ENCODE data around the gene AK1. TPM values are rescaled to one million over a fixed set of nuclear protein-coding genes. Genes with fewer than 3 reads are reported as not detected.

AK1 gene
- total RNA-seq, 1 experiment from 2014 or later: 61.1 TPM

DNA sequence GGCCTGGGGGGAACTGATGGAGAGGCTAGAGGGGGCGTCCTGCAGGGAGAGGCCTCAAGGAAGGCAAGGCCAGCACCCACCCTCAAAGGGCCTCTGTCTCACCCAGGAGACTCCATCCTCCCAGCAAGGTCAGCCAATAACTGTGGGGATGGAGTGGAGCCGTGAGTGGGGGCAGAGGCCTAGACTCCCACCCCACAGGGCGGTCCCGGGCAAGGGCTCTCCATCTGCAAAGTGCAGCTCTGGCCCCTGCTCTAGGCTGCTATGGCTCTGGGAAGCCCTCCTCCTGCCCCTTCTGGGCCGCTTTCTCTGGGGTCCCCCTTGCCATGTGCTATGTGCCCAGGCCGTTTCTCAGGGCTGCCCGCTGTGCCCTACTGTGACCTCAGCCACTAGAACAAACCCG is 60.7 kb downstream of the AK1 start:
- ATAC-seq: 0 out of 2 replicates have a peak, but pooled peaks have one; percentile 7
- Histone ChIP-seq H3K9me2 (ENCODE audit: insufficient read depth) (no peaks in the 10 kb centered on the region), H3K9me3 (ENCODE audit: control insufficient read depth in 1 of 2, insufficient read depth in 1 of 2, low read depth in 1 of 2, low read length in 2 of 2) (no peaks in the 10 kb centered on the region), H2AFZ (ENCODE audit: low read depth, low read length, poor library complexity, severe bottlenecking) (no peak overlapping the region), H3K27ac (ENCODE audit: low read depth, low read length) (no peak overlapping the region), H3K27me3 (ENCODE audit: insufficient read depth, low read length) (no peaks in the 10 kb centered on the region), H3K36me3 (ENCODE audit: control insufficient read depth in 1 of 2, insufficient read depth in 2 of 2, low read length in 2 of 2) (peaks cover 20 to 22% of the 10 kb centered on the region in 2 experiments; a peak in 3 of 4 replicates), H3K4me1 (ENCODE audit: control insufficient read depth in 1 of 2, insufficient read depth in 2 of 2, low read length in 2 of 2) (no peaks in the 10 kb centered on the region), H3K79me2 (ENCODE audit: insufficient read depth, low read length) (no peaks in the 10 kb centered on the region), H3K4me3 (replicated peaks in 1 of 2; ENCODE audit: low read depth in 1 of 2, low read length in 2 of 2) (no peak overlapping the region), H4K20me1 (ENCODE audit: insufficient read depth) (no peaks in the 10 kb centered on the region), H3K9ac (ENCODE audit: low read length) (no peak overlapping the region), H3K4me2 (ENCODE audit: low read length) (no peak overlapping the region)
- intact Hi-C loops (cut with micrococcal nuclease): no loop called here
- ChIA-PET RAD21 (ENCODE audit: low non-redundant PET in 1 of 2, low total read pairs in 2 of 2, uncharacterized antibody in 2 of 2, unreplicated experiment in 2 of 2) (no interaction called here), CTCF (no interaction called here), POLR2A (no interaction called here)
- no TSS peak for BruUV-seq (replicated peaks)
- TF ChIP-seq, protein P1, sequence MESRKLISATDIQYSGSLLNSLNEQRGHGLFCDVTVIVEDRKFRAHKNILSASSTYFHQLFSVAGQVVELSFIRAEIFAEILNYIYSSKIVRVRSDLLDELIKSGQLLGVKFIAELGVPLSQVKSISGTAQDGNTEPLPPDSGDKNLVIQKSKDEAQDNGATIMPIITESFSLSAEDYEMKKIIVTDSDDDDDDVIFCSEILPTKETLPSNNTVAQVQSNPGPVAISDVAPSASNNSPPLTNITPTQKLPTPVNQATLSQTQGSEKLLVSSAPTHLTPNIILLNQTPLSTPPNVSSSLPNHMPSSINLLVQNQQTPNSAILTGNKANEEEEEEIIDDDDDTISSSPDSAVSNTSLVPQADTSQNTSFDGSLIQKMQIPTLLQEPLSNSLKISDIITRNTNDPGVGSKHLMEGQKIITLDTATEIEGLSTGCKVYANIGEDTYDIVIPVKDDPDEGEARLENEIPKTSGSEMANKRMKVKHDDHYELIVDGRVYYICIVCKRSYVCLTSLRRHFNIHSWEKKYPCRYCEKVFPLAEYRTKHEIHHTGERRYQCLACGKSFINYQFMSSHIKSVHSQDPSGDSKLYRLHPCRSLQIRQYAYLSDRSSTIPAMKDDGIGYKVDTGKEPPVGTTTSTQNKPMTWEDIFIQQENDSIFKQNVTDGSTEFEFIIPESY (IDR thresholded peaks at IDR 0.05; ENCODE audit: extremely low read depth, insufficient replicate concordance, low read length): no peak
- no peak for TF ChIP-seq EGR1 (IDR thresholded peaks at IDR 0.05; ENCODE audit: low read depth)
- no peak for TF ChIP-seq CEBPB (IDR thresholded peaks at IDR 0.05; ENCODE audit: low read depth)
- no peak for TF ChIP-seq ZNF274 (IDR thresholded peaks at IDR 0.05; ENCODE audit: low read depth, low read length)
- no peak for TF ChIP-seq ZFX (IDR thresholded peaks at IDR 0.05)
- TF ChIP-seq EZH2 (IDR thresholded peaks at IDR 0.05): no peak
- DNase-seq (ENCODE audit: low read depth, low spot score): no peak

Small RNA genes within 50 kb of the gene (microRNA-seq; reads per million reads assigned to microRNA genes)
- gene MIR4672 (ENCODE audit: borderline number of aligned reads): not detected

Other genes with a start within 250 kb of the AK1 start
- 0.22 TPM for gene CFAP157, start 170.7 kb downstream of the AK1 start, total RNA-seq (2021; ENCODE audit: unreplicated experiment)
- 21.8 TPM for gene PTRH1, start 162.0 kb downstream of the AK1 start, total RNA-seq (2021; ENCODE audit: unreplicated experiment)
- gene TTC16, start 161.6 kb downstream of the AK1 start, total RNA-seq (2021; ENCODE audit: unreplicated experiment): not detected
- 12.0 TPM for gene TOR2A, start 142.4 kb downstream of the AK1 start, total RNA-seq (2021; ENCODE audit: unreplicated experiment)
- gene SH2D3C, start 99.0 kb downstream of the AK1 start, total RNA-seq (2021; ENCODE audit: unreplicated experiment): 1.3 TPM
- gene CDK9, start 91.6 kb downstream of the AK1 start, total RNA-seq (2021; ENCODE audit: unreplicated experiment): 102 TPM
- gene FPGS, start 74.8 kb downstream of the AK1 start, total RNA-seq (2021; ENCODE audit: unreplicated experiment): 70.6 TPM
- gene ENG, start 23.0 kb downstream of the AK1 start, total RNA-seq (2021; ENCODE audit: unreplicated experiment): 0.76 TPM
- 24.5 TPM for gene ST6GALNAC6, start 21.9 kb upstream of the AK1 start, total RNA-seq (2021; ENCODE audit: unreplicated experiment)
- gene ST6GALNAC4, start 39.4 kb upstream of the AK1 start, total RNA-seq (2021; ENCODE audit: unreplicated experiment): 49.4 TPM
- gene PIP5KL1, start 53.1 kb upstream of the AK1 start, total RNA-seq (2021; ENCODE audit: unreplicated experiment): 37.6 TPM
- 54.6 TPM for gene DPM2, start 60.2 kb upstream of the AK1 start, total RNA-seq (2021; ENCODE audit: unreplicated experiment)
- gene EEIG1, start 103.3 kb upstream of the AK1 start, total RNA-seq (2021; ENCODE audit: unreplicated experiment): 44.2 TPM
- gene NAIF1, start 189.6 kb upstream of the AK1 start, total RNA-seq (2021; ENCODE audit: unreplicated experiment): 11.0 TPM
- 15.3 TPM for gene SLC25A25, start 190.6 kb upstream of the AK1 start, total RNA-seq (2021; ENCODE audit: unreplicated experiment)